Measurements from ENCODE around the gene SEC14L6.
A peak's percentile ranks its signal among the peaks of the same experiment; 100 is the strongest.
"Not testable (repeated sequence)": the region's sequence is repeated elsewhere in the genome, so short reads cannot be mapped to it uniquely, and the experiment has no call there.

Gene SEC14L6

DNA sequence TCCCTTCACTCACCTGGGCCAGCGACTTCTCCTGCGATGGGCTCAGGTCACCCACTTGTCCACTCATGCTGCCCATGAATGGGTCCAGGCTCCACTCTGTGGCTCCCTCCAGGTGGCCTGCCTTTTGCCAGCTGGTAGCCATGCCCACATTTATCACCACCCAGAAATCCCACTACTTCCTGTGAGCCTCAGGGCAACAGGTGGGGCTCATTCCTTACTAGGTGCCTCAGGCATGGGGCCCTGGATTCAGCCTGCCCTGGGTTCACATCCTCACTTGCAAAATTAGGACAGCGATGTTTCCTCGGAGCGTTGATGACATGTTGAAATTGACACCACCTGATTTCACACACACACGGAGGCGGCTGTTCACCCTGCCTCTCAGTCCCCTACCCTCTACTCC is at the start of gene SEC14L6:
Gene SEC14L6 (minus strand): TSS at position 126 of the 400 bp plus-strand sequence. CDS start 59 bp downstream, at position 67.
- no peak within 1 kb of the TSS for H3K27ac ChIP-seq
- no peak for DNase-seq (ENCODE audit: low read depth, low spot score)

DNA sequence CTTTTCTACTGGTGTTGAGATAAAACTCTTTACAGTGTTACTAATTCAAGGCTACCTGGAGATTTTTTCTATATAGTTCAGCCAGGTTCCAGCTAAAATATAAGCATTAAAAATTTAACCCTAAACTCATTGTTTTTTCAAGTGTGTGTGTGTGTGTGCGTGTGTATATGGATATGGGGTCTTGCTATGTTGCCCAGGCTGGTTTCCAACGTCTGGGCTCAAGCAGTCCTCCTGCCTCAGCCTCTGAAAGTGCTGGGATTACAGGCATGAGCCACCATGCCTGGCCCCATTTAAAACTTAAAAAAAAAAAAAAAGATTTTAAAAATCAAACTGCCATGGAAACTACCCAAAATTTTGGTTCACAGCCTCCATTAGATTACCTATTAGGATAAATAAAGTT is 49.7 kb upstream of the SEC14L6 start:
- H3K27ac ChIP-seq, result no peak overlapping the region
- no peak for DNase-seq (ENCODE audit: low read depth, low spot score)

- not testable (repeated sequence) for H3K27ac ChIP-seq; DNase-seq (ENCODE audit: low read depth, low spot score)
These were observed 45.8 kb upstream of the SEC14L6 start for GRCh38 chr22:30592360-30592713.

DNA sequence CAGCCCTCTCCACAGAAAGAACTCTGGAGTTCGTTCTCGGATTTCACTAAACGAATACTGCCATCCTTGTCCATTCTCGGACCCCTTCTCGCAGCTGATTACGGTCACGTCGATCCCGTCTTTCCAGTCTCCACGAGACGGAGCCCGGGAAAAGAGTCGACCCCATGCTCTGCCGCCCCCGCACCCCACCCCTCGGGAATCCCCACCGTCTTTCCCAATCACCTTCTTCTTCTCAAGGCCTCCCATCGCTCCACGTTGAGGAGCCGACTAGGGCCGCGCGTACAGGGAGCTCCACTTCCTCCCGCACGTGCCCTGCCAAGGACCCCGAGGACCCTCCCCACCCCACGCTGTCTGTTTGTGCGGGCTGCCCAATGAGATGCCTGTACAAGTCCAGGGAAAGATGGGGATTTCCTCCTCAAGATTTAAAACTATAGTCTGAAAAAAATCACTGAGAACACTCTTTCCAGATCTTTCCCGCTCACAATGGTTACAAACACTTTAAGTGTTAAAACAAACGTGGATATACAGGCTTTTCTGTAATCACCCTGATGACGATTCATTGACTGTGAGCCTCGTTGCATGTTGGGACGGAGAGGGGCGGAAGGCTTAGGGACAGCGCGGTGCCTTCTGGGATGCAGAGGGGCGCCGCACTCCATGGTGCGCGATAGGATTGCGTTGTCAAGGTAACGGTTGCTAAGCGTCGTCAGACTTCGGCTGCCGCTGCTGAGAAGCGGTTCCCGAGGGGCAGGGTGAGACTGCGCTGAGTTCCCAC is 45.2 kb upstream of the SEC14L6 start, which contains the start of gene PES1:
Gene PES1 (minus strand): TSS at position 323 of the 772 bp plus-strand sequence. CDS start 77 bp downstream, at position 246.
- DNase-seq (ENCODE audit: low read depth, low spot score), result peak; percentile 93
- peak within 1 kb of the TSS; percentile 57 for H3K27ac ChIP-seq

DNA sequence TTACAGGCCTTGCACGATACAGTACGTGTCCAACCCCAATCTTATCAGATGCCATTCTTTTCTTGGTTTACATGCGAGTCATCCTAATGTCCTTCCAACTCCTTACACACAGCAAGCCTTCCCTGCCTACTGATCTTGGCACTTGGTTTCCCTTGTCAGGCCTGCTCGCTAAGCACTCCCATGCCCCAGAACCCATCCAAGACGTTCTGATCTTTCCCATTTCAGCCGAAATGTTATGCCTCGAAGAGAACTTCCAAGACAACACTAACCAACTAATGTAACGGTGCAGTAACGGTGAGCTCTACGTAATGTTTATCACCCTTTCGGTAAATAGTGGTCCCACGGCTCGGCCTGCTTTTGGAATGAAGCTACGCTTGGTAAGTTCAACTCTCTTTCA is 44.6 kb upstream of the SEC14L6 start:
- DNase-seq (ENCODE audit: low read depth, low spot score), result no peak

DNA sequence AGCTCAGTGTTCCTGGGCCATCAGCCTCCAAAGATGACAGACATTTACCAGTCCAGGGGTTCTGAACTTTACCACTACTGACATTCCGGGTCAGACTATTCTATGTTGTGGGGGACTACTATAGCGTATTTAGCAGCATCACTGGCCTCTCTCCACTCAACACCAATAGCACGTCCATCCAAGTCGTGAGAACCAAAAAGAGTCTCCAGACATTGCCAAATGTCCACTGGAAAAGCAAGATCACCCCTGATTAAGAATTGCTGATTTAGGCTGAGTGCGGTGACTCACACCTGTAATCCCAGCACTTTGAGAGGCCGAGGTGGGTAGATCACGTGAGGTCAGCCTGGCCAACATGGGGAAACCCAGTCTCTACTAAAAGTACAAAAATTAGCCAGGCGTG is 39.9 kb upstream of the SEC14L6 start:
- no peak overlapping the region for H3K27ac ChIP-seq

More for the DNA sequence above, 44.6 kb upstream of the SEC14L6 start:
- H3K27ac ChIP-seq, result peak overlapping the region; percentile 57

GRCh38 chr22:30584441-30584840 is 37.9 kb upstream of the SEC14L6 start:
- no peak overlapping the region for H3K27ac ChIP-seq
- DNase-seq (ENCODE audit: low read depth, low spot score), result no peak

More for the DNA sequence above, 39.9 kb upstream of the SEC14L6 start:
- no peak for DNase-seq (ENCODE audit: low read depth, low spot score)

GRCh38 chr22:30582788-30583545 is 36.4 kb upstream of the SEC14L6 start:
- no peak overlapping the region for H3K27ac ChIP-seq

DNA sequence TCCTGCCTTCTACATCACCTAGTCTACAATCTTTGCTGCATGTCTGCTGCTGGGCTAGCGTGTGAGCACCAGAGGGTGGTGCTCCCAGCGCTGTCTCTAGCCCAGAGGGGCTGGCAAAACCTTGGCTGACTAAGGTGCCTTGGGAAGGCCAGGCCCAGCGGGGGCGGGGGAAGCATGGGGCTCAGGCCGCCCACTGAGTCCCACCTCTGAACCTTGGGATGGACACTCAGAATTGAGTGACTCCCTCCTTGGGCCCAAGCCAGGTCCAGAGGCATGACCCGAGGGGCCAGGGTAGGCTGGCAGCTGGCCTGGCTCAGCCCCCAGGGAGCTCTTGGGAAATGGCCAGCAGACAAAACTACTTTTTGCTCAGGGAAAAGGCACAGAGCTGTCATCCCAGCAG is 35.5 kb upstream of the SEC14L6 start:
- DNase-seq (ENCODE audit: low read depth, low spot score), result no peak
- H3K27ac ChIP-seq, result no peak overlapping the region

More at GRCh38 chr22:30582788-30583545, 36.4 kb upstream of the SEC14L6 start:
- no peak for DNase-seq (ENCODE audit: low read depth, low spot score)

DNA sequence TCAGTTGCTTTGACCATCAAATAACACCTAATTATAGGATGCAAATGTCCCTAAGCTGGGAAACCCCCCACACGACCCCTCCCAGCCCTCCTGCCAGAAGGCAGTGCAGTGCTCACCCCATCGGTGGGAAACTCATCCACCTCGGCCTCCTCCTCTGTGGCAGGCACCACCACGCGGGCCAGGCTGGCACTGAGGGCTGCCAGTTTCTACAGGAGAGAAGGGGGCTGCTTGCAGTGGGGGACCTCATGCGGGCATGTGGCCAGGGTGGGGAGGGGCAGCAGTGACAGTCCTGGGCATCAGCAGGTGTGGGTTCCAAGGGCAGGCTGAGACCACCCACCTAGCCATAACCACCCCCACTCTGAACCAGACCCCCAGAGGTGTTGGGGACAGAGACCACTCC is 34.4 kb upstream of the SEC14L6 start:
- no peak overlapping the region for H3K27ac ChIP-seq
- DNase-seq (ENCODE audit: low read depth, low spot score), result no peak

DNA sequence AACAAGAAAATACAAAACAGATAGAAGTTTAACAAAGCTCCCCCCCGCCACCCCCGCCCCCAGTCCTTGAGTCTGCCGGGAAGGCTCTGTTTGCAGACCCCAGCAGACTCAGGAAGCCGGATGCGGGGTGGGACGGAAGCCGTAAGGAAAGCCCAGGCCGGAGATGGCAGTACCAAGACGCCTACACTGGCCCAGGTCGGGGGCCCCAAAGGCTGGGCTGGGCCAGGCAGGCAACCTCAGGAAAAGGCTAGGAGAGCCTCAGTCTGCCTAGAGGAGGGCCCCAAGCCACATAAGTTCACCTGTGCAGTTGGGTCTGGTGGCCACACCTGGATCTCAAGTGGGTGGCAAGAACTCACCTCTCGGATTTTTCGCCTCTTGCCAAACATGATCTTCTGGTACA is 31.9 kb upstream of the SEC14L6 start:
- no peak for DNase-seq (ENCODE audit: low read depth, low spot score)
- no peak overlapping the region for H3K27ac ChIP-seq

DNA sequence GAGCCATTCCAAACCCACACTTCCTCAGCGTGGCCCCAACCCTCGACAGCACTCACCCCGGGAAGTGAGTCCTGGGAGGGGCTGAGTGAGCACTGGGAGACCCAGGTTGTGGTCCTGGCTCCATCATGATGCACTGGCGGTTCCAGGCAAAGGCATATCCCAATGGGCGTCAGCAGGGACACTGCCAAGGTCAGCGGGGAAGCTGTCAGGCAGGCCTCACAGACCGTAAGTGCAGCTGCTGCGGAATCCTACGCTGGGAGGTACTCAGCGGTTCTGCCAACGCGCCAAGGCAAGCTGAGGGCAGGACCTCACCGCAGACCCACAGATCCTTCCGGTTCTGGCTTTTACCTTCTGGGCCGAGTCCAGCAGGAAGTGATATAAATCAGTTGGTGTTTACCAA is 29.3 kb upstream of the SEC14L6 start:
- no peak for DNase-seq (ENCODE audit: low read depth, low spot score)
- no peak overlapping the region for H3K27ac ChIP-seq

DNA sequence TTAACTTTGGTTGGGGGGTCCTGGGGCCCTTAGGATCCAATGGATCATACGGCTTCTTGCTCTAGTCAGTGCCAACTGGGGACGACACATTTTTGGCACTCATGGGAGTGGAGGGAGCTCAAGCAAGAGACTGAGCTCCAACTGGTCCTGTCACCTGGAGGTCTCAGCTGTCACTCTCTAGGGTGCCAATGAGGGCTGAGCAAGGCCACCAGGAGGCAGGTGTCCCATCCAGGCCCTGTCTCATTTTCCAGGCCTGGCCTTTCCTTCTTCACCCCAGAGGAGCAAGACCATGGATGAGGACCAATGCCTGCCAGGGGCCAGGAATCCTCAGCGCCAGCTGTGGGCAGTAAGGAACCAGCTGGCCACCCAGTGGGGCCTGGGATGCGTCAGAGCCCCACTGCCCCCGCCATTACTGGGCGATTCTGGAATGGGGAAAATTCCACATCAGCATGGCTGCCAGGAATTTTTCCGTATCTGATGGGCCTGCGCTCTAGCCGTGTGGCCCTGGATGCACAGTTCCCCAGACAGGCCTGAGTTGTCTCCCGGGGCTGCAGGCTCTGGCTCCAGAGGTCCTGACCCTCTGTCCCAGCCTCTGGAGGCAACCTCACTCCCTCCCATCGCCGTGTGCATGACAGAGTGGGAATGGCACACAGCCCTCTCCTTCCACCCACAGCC is 28.6 kb upstream of the SEC14L6 start:
- DNase-seq (ENCODE audit: low read depth, low spot score), result no peak
- H3K27ac ChIP-seq, result no peak overlapping the region

GRCh38 chr22:30574095-30574981 is 27.8 kb upstream of the SEC14L6 start, which contains the start of gene GAL3ST1:
Gene GAL3ST1 (minus strand): TSS chr22:30574665. CDS start chr22:30557392, 17,273 bp downstream.
- H3K27ac ChIP-seq, result no peak within 1 kb of the TSS
- DNase-seq (ENCODE audit: low read depth, low spot score), result no peak

DNA sequence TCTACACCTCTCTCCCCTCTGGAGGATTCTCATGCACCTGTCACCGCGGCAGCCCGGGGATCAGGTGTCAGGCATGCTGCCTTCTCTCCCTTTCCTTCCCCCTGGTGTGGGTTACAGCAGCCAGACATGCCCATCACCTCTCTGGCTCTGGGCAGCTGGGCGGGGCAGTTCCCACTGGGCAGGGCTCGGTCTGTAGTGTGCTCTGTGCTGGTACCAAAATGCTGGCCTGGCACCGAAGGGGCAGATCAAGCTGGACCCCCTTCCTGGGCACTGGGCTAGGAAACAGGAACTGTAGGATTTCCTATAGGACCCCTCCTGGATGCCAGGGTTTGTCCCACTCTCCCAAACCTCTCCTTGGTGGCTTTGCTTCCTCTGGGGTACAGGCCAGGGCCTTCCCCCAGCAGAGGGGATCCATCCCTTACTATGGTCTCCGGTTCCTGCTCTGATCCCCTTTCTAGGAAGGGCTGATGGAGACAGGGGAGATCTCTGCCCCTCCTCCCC is 27.1 kb upstream of the SEC14L6 start:
- no peak overlapping the region for H3K27ac ChIP-seq
- no peak for DNase-seq (ENCODE audit: low read depth, low spot score)

DNA sequence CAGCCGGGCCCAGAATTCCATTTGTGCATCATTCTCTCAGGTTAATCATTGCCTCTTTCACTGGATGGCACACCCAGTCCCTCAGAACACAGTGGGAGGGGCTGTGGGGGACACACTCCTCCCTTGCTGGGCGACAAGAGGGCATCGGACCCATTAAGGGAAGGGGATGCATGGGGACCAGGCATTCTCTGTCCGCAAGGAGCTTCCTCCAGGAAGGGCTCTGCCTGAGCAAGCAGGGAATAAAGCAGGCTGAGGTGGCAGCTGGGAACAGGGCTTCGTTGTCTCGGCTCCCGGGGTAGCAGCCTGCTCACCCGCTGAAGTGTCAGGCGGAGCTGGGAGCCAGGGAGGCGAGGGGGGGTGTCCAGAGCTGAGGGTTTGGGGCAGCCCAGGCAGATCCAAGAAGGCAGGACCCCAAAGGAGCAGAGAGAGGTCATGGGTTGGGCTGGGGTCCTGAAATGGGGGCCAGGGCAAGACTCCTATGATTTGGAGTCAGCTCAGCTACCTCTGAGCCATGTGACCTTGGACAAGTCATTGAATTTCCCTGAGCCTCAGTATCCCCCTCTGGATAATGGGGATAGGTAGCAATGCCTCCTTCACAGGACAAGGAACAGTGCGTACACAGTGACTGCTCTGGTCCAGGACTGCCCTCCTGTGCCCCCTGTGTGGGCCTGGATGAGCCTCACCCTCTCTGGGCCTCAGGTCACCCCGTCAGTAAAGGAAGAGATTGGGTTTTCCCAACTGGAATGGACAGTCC is 26.5 kb upstream of the SEC14L6 start:
- no peak overlapping the region for H3K27ac ChIP-seq
- DNase-seq (ENCODE audit: low read depth, low spot score), result no peak

DNA sequence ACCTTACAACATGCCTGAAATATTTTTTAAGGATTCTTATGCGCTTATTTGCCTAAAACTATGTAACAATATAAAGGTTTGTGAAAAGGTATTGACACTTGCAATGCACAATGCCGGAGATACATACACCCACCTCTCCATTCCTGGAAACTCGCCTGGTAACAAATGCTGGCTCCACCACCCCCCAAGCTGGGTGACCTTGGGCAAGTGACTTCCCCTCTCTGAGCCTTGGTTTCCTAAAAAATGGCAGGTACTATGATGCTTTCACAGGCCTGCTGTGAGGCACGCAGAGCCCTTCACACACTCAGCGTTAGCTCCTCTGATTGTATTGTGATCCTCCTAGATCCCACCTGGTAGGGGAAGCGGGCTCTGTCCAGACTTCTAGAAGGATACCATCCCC is 25.7 kb upstream of the SEC14L6 start:
- H3K27ac ChIP-seq, result no peak overlapping the region
- no peak for DNase-seq (ENCODE audit: low read depth, low spot score)

DNA sequence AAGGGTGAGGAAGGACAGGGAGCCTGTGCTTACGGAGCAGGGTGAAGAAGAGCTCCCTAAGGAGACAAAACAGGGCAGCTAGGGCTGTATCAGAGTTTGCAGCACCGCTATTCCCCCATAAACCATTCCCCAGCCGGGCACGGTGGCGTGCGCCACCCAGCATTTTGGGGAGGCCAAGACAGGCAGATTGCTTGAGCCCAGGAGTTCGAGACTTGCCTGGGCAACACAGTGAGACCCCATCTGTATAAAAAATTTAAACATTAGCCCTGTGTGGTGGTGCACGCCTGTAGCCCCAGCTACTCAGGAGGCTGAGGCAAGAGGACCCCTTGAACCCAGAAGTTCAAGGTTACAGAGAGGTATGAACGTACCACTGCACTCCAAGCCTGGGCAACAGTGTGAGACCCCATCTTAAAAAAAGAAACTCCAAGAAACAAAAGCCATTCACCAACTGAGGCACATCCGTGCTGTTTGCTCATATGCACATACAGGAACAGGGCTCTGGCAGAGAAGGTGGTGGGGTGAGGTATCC is 23.2 kb upstream of the SEC14L6 start:
- no peak for DNase-seq (ENCODE audit: low read depth, low spot score)
- H3K27ac ChIP-seq, result no peak overlapping the region
